Neuronal stem cell (in vitro differentiated cells): ENCODE data around the gene TTLL7.
"Not testable (repeated sequence)": the region's sequence is repeated elsewhere in the genome, so short reads cannot be mapped to it uniquely, and the experiment has no call there.

Experiments
- DNase-seq: peaks from one replicate; pipeline ENCODE4 v3.0.0-alpha.2; 2013; ENCODE audit warnings: low spot score
- H2AFZ ChIP-seq: one replicate; pipeline ENCODE4 v1.6.1; 2013; ENCODE audit warnings: mild to moderate bottlenecking, low read length, inconsistent platforms
- H2AK5ac ChIP-seq: 2 replicates; pipeline ENCODE4 v1.6.1; 2013; ENCODE audit warnings: low read depth, mild to moderate bottlenecking, inconsistent platforms, low read length, moderate library complexity, mixed read lengths
- H2BK120ac ChIP-seq: 2 replicates; pipeline ENCODE4 v1.6.1; 2013; ENCODE audit warnings: low read depth, mild to moderate bottlenecking, inconsistent platforms, low read length, moderate library complexity, mixed read lengths
- H2BK12ac ChIP-seq: one replicate; pipeline ENCODE4 v1.6.1; 2013; ENCODE audit warnings: low read length, inconsistent platforms
- H2BK15ac ChIP-seq: 2 replicates; pipeline ENCODE4 v1.6.1; 2013; ENCODE audit warnings: mild to moderate bottlenecking, low read length, inconsistent platforms, mixed read lengths
- H2BK5ac ChIP-seq: one replicate; pipeline ENCODE4 v1.6.1; 2013; ENCODE audit warnings: inconsistent platforms, mild to moderate bottlenecking, low read length, moderate library complexity
- H3K14ac ChIP-seq: one replicate; pipeline ENCODE4 v1.6.1; 2013; ENCODE audit warnings: low read length, inconsistent platforms
- H3K18ac ChIP-seq: 2 replicates; pipeline ENCODE4 v1.6.1; 2013; ENCODE audit warnings: low read length, inconsistent platforms
- H3K23ac ChIP-seq: 2 replicates; pipeline ENCODE4 v1.6.1; 2013; ENCODE audit warnings: low read depth, mild to moderate bottlenecking, mixed read lengths, low read length, inconsistent platforms; ENCODE audit not compliant: poor library complexity
- H3K27ac ChIP-seq: replicated peaks from 3 replicates; pipeline ENCODE4 v1.5.1; 2013; ENCODE audit warnings: low read length, inconsistent platforms
- H3K27me3 ChIP-seq, 3 experiments: 2 replicates each; pipeline ENCODE4 v1.6.1; 2013; ENCODE audit warnings: low read length in 3 of 3, mild to moderate bottlenecking in 2 of 3, inconsistent platforms in 1 of 3, low read depth in 1 of 3, mixed read lengths in 1 of 3, moderate library complexity in 1 of 3; ENCODE audit not compliant: control insufficient read depth in 3 of 3, insufficient read depth in 3 of 3
- H3K36me3 ChIP-seq, 2 donors: replicated peaks in 1 of 2; 2 replicates each; pipeline ENCODE4 v1.6.1; 2013; ENCODE audit warnings: low read length in 2 of 2; ENCODE audit not compliant: control insufficient read depth in 2 of 2, insufficient read depth in 2 of 2
- H3K4ac ChIP-seq: 2 replicates; pipeline ENCODE4 v1.6.1; 2013; ENCODE audit warnings: inconsistent platforms, mild to moderate bottlenecking, low read length, moderate library complexity
- H3K4me1 ChIP-seq, 2 donors: 1 replicate in 1 of 2; 2 replicates in 1 of 2; pipeline ENCODE4 v1.6.1; 2013; ENCODE audit warnings: low read length in 2 of 2, low read depth in 1 of 2; ENCODE audit not compliant: control insufficient read depth in 2 of 2, insufficient read depth in 1 of 2
- H3K4me2 ChIP-seq: one replicate; pipeline ENCODE4 v1.6.1; 2013; ENCODE audit warnings: mild to moderate bottlenecking, low read length, inconsistent platforms; ENCODE audit not compliant: insufficient read depth, poor library complexity, severe bottlenecking
- H3K4me3 ChIP-seq, 2 donors: 2 replicates each; pipeline ENCODE4 v1.5.1; 2013; ENCODE audit warnings: low read length in 2 of 2, mild to moderate bottlenecking in 2 of 2, inconsistent platforms in 1 of 2, moderate library complexity in 1 of 2
- H3K79me1 ChIP-seq: one replicate; pipeline ENCODE4 v1.6.1; 2013; ENCODE audit warnings: low read depth, mild to moderate bottlenecking, inconsistent platforms, low read length, moderate library complexity
- H3K9ac ChIP-seq: one replicate; pipeline ENCODE4 v1.6.1; 2013; ENCODE audit warnings: mild to moderate bottlenecking, low read depth, low read length, inconsistent platforms; ENCODE audit not compliant: poor library complexity
- H3K9me3 ChIP-seq, 2 donors: replicated peaks in 1 of 2; 2 replicates each; pipeline versions ENCODE3 to v1.6.1; 2013; ENCODE audit warnings: low read length in 2 of 2, mild to moderate bottlenecking in 2 of 2, inconsistent platforms in 1 of 2, low read depth in 1 of 2, mixed read lengths in 1 of 2, moderate library complexity in 1 of 2; ENCODE audit not compliant: control insufficient read depth in 2 of 2, insufficient read depth in 1 of 2
- H4K8ac ChIP-seq: one replicate; pipeline ENCODE4 v1.6.1; 2013; ENCODE audit warnings: low read depth, mild to moderate bottlenecking, inconsistent platforms, low read length, moderate library complexity
- H4K91ac ChIP-seq: one replicate; pipeline ENCODE4 v1.6.1; 2013; ENCODE audit warnings: low read length, low read depth, mild to moderate bottlenecking, inconsistent platforms; ENCODE audit not compliant: poor library complexity
- WGBS, 2 donors: extraction: QIAGEN DNeasy Blood & Tissue Kit; methylation state at CpG; one replicate each; pipeline ENCODE4 v1.1.7; 2013; ENCODE audit warnings: missing lambda C conversion rate in 2 of 2, mixed read lengths in 1 of 2; ENCODE audit not compliant: insufficient read length in 2 of 2, insufficient replicate concordance in 1 of 2; ENCODE audit errors: extremely low coverage in 2 of 2; 5-methylcytosine and 5-hydroxymethylcytosine counted together

Gene TTLL7

DNA sequence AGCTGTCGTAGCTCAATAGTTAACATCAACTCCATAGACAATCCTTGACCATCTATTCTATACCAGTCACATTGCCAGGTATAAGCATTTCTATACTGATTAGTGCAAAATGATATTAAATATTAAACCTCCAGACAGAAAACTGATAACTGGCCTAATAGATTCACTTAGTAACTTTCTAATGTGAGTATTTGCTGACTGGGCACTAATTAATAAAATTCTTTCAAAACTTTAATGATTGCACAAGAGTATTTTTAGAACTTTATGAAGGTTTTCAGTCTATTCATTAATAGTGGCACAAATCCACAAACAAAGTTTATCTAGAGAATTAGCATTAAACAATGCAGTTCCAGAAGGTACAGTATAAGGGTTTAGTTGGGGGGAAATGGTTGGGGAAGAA, 79.1 kb downstream of the TTLL7 start:
- H2BK5ac ChIP-seq: no peak overlapping the region
- no peak overlapping the region for H3K9ac ChIP-seq
- DNase-seq: no peak
- H3K27me3 ChIP-seq: no peaks in the 10 kb centered on the region
- H4K91ac ChIP-seq: no peak overlapping the region
- no peak overlapping the region for H2BK12ac ChIP-seq
- no peak overlapping the region for H3K14ac ChIP-seq
- no peaks in the 10 kb centered on the region for H3K4me1 ChIP-seq
- H3K4me3 ChIP-seq: no peak overlapping the region
- H3K27ac ChIP-seq: no peak overlapping the region
- WGBS, 2 donors: no CpG with 5 or more reads among the region's 1 CpG
- peaks cover 0 to 2% of the 10 kb centered on the region in 2 donors for H3K36me3 ChIP-seq
- H3K79me1 ChIP-seq: no peaks in the 10 kb centered on the region
- H3K18ac ChIP-seq: no peak overlapping the region
- H3K4ac ChIP-seq: no peak overlapping the region
- no peak overlapping the region for H3K4me2 ChIP-seq
- H3K9me3 ChIP-seq: no peaks in the 10 kb centered on the region
- H2BK15ac ChIP-seq: no peak overlapping the region
- H2AFZ ChIP-seq: no peak overlapping the region
- H2AK5ac ChIP-seq: no peak overlapping the region
- no peak overlapping the region for H4K8ac ChIP-seq
- no peak overlapping the region for H3K23ac ChIP-seq
- no peak overlapping the region for H2BK120ac ChIP-seq

DNA sequence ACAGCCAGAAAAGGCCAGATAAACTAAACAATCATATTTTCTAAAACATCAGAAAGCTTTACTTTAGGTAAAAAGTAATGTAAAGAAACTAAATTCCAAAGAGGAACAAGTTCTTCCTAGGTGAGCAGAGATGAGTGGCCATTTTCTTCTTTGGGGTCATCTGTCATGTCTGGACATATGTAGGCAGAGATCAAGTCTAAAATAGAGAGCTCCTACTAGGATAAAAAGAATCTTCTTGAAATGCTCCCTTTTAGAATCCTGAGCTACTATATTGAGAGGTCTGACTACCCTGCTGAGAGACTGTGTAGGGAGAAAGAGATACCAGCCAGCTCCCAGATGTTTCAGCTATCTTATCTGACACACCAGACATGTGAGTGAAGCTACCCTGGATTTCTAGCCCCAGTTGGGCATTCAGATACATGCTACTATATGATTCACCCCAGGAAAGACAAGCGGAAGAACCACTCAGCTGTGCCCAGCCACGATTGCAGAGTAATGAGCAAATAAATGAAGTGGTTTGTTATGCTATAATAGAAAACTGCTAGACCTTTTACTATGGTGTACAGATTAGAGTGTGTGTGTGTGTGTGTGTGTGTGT, 80.1 kb downstream of the TTLL7 start:
- Histone ChIP-seq H2BK5ac (no peak overlapping the region), H2BK120ac (no peak overlapping the region), H3K9ac (no peak overlapping the region), H2BK12ac (no peak overlapping the region), H3K23ac (no peak overlapping the region), H3K27ac (no peak overlapping the region), H3K4ac (no peak overlapping the region), H3K36me3 (peaks cover 0 to 3% of the 10 kb centered on the region in 2 donors), H4K91ac (no peak overlapping the region), H3K4me3 (no peak overlapping the region), H3K14ac (no peak overlapping the region), H3K4me2 (no peak overlapping the region), H3K9me3 (no peaks in the 10 kb centered on the region), H3K27me3 (no peaks in the 10 kb centered on the region), H3K79me1 (no peaks in the 10 kb centered on the region), H2AK5ac (no peak overlapping the region), H2BK15ac (no peak overlapping the region), H3K18ac (no peak overlapping the region), H2AFZ (peak overlapping the region; percentile 23), H3K4me1 (no peaks in the 10 kb centered on the region), H4K8ac (no peak overlapping the region)
- WGBS, 2 donors: no CpG with 5 or more reads among the region's 2 CpGs
- DNase-seq: no peak

DNA sequence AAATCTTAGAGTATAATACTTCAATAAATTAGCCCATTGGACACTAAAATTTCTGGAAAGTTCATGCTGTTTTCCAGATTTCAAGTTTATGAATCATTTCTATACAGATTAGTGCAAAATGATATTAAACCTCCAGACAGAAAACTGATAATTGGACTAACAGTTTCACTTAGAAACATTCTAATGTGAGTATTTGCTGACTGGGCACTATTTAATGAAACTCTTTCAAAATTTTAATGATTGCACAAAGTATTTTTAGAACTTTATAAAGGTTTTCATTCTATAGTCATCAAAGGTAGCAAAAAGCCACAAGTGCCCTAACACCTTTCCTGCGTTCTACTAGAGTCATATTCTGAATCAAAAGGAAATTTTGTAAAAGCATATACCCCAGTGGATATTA, 81.0 kb downstream of the TTLL7 start:
- Histone ChIP-seq H2AK5ac (no peak overlapping the region), H2BK5ac (no peak overlapping the region), H3K27me3 (no peaks in the 10 kb centered on the region), H3K23ac (no peak overlapping the region), H3K14ac (no peak overlapping the region), H3K4ac (no peak overlapping the region), H3K18ac (no peak overlapping the region), H3K4me2 (no peak overlapping the region), H4K91ac (no peak overlapping the region), H3K4me3 (no peak overlapping the region), H3K4me1 (no peaks in the 10 kb centered on the region), H2BK15ac (no peak overlapping the region), H3K9me3 (no peaks in the 10 kb centered on the region), H3K36me3 (peaks cover 0 to 3% of the 10 kb centered on the region in 2 donors), H2AFZ (no peak overlapping the region), H2BK12ac (no peak overlapping the region), H4K8ac (no peak overlapping the region), H3K27ac (no peak overlapping the region), H3K9ac (no peak overlapping the region), H2BK120ac (no peak overlapping the region), H3K79me1 (no peaks in the 10 kb centered on the region)
- DNase-seq: no peak
- no CpG with 5 or more reads among the region's 1 CpG for WGBS, 2 donors

DNA sequence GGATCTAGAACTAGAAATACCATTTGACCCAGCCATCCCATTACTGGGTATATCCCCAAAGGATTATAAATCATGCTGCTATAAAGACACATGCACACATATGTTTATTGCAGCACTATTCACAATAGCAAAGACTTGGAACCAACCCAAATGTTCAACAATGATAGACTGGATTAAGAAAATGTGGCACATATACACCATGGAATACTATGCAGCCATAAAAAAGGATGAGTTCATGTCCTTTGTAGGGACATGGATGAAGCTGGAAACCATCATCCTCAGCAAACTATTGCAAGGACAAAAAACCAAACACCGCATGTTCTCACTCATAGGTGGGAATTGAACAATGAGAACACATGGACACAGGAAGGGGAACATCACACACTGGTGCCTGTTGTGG, 82.8 kb downstream of the TTLL7 start:
- not testable (repeated sequence) for H3K23ac ChIP-seq, H3K27me3 ChIP-seq, H3K18ac ChIP-seq, H2AK5ac ChIP-seq, H3K14ac ChIP-seq, H4K91ac ChIP-seq, H2BK5ac ChIP-seq, H3K27ac ChIP-seq, H2BK15ac ChIP-seq, H3K4me1 ChIP-seq, DNase-seq, H3K36me3 ChIP-seq, H4K8ac ChIP-seq, H2BK12ac ChIP-seq, H3K4ac ChIP-seq, H3K4me2 ChIP-seq, H2AFZ ChIP-seq, H3K9me3 ChIP-seq, H2BK120ac ChIP-seq, H3K79me1 ChIP-seq, H3K4me3 ChIP-seq, H3K9ac ChIP-seq
- WGBS, 2 donors: no CpG with 5 or more reads among the region's 1 CpG
